NCI-H2227 treated with DMSO at 0.1 percent for 48 hours (cell line): ENCODE results near the gene FBXO31.

ENCODE experiments used
- DNase-seq: peaks from one replicate; lab custom pipeline; 2025; lab: John Stamatoyannopoulos, UW

Gene FBXO31

GRCh38 chr16:87309620-87310525 lies 73.7 kb downstream of the FBXO31 start:
- DNase-seq, result no peak

- no peak for DNase-seq
Measured at GRCh38 chr16:87308826-87309225, 74.8 kb downstream of the FBXO31 start.

DNA sequence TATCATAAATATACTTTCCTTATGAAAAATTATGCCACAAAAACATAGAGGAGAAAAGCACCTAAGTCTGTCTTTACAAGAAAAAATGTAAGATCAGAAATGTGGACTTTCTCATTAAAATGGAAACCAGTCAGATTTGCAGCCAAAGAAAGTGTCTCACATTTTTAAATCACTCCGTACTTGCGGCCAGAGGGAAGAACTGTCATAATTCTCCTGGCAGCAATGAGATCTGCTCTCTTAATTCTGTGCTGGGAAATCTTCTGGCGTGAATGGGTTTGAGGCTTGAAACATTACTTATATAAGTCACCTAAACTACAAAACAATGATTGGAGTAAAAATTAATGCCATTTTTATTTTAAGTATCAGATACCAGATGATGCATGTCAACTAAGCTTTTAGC lies 77.1 kb downstream of the FBXO31 start:
- no peak for DNase-seq

GRCh38 chr16:87305505-87306391 lies 77.8 kb downstream of the FBXO31 start:
- DNase-seq, result no peak

DNA sequence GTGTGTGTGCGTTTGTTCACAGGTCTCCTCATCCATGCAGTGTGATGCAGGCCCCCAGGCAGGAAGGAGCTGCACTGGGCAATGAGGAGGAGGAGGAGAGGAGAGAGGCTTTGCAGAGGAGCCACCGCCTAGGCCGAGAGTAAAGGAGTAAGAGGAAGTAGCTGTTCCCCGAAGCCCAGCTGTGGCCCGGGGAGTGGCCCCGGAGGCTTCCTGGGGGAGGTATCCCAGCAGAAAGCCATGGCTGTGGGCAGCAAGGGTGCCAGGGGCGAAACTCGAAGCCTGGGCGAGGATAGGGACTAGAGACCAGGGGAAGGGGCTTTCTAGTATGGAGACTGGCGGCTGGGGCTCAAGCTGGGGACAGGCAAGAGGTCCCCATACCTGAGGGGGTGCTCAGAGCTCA lies 78.6 kb downstream of the FBXO31 start:
- no peak for DNase-seq

DNA sequence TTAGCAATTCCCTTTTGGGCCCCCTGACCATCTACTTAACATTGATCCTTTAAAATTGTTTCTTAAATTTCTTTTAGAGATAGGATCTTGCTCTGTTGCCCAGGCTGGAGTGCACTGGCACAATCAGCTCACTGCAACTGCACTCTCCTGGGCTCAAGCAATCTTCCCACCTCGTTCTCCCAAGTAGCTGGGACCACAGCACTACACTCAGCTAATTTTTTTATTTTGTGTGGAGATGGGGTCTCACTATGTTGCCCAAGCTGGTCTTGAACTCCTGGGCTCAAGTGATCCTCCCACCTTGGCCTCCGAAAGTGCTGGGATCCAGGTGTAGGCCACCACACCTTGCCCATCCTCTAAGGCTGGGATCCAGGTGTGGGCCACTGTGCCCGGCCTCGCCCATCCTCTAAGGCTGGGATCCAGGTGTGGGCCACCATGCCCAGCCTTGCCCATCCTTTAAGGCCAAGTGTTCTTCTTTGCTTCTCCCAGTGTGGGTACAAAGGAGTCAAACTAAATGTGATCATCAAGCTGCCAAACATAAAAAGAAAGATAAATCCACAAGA lies 79.5 kb downstream of the FBXO31 start:
- no peak for DNase-seq

DNA sequence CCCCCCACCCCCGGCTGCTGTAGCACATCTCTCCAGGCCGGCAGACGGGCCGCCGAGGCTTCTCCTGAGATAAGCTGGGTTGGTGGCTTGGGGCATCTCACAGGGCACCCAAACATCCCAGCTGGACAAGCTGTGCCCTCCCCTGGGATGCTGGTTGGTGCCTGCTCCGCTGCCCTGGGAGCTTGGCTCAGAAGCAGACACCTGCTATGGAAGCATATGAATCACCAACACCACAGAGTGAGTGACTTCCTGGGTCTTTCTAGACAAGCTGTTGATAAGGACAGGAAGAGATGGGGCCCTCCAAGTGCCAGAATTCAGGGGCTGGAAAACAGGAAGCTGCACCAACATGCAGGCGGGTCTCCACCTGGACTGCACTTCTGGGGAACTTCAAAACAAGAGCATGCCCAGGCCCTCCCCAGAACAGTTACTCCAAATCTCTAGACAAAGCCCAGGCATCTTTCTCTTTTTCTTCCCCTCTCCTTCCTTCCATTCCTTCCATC lies 80.1 kb downstream of the FBXO31 start:
- DNase-seq, result no peak

GRCh38 chr16:87298857-87299465 lies 84.6 kb downstream of the FBXO31 start:
- no peak for DNase-seq

- no peak for DNase-seq
Measured at GRCh38 chr16:87297918-87298631, 85.5 kb downstream of the FBXO31 start.

GRCh38 chr16:87297407-87297806 lies 86.2 kb downstream of the FBXO31 start:
- no peak for DNase-seq

- DNase-seq, result no peak
Measured at GRCh38 chr16:87295661-87296531, 87.7 kb downstream of the FBXO31 start.

DNA sequence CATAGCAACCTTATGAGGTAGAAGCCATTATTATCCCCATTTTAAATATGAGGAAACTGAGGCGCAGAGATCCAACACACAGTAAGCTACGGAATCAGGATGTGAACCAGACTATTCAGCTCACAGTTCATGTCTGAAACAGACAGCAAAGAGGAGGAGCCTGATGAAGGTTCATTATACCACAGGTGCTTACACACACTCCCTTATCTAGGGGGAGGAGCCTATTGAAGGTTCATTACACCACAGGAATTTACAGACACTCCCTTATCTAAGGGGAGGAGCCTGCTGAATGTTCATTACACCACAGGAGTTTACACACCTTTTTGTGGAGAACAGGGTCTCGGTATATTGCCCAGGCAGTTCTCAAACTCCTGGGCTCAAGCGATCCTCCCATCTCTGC lies 88.3 kb downstream of the FBXO31 start:
- DNase-seq, result no peak

DNA sequence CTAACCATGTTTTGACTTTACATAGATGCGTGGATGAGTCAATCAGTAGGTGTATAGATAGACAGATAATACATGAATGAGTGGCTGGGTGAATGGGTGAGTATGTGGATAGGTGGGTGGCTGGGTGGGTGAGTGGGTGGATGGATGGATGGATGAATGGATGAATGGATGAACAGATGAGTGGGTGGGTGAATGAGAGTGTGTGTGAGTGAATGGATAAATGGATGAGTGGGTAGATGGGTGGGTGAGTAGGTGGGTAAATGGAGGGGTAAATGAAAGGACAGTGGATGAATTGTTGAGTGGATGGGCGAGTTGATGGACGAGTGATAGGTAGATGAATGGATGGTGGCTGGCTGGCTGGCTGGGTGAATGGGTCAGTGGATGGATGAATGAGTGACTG lies 89.6 kb downstream of the FBXO31 start:
- no peak for DNase-seq

GRCh38 chr16:87291944-87292343 lies 91.6 kb downstream of the FBXO31 start:
- DNase-seq, result no peak

DNA sequence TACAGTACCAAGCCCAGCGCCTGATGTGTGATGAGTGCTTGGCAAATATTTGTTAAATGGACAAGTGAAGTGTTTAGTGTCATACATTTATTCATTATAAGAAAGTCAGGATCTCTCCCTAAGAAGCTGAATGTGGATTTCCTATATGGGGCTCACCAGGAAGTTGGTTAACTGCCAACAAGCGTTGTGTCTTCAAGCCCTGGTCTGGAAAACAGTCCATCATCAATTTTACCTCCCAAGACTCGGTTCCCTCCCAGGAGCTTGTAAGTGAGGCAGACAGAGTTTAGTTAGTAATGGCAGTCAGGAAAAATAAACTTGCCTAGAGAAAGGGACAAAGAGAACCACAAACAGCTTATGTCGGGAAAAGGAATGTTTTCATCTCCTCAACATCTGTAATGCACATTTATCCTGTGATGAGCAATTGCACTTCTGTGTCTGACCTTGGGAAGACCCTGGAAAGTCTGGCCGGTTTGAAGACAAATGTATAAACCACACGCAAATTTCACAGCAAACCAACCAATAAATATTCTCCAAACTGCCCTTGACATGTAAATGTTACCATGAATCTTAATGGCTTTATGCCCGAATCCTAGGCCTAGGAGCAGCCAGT lies 94.7 kb downstream of the FBXO31 start:
- no peak for DNase-seq

DNA sequence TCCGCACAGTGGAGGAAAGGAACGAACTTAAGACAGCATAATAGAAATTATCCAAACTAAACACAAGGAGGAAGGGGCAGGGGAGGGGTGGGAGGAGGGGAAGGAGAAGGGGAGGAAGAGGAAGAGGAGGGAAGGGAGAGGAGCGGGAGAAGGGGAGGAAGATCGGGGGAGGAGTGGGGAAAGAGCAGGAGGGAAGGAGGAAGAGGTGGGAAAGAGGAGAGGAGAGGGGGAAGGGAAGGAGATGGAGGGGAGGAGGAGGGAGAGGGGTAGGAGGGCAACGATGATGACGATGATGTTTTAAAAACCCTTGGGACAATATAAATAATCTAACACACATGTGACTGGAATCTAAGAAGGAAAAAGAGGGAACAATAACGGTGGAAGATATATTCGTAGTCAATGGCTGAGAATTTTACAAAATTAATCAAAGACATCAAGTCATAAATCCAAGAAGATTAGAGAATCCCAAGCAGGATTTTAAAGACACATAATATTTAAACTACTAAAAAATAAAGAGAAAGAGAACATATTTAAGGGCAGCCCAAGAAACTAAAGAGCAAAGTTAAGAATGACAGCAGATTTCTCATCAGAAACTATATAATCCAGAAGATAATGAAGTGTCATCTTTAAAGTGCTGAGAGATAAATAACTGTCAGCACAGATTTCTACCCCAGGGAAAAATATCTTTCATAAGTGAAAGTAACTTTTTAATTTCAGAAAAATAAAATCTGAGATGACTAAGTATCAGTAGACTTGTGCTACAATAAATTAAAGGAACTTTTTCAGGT lies 96.5 kb downstream of the FBXO31 start:
- no peak for DNase-seq

DNA sequence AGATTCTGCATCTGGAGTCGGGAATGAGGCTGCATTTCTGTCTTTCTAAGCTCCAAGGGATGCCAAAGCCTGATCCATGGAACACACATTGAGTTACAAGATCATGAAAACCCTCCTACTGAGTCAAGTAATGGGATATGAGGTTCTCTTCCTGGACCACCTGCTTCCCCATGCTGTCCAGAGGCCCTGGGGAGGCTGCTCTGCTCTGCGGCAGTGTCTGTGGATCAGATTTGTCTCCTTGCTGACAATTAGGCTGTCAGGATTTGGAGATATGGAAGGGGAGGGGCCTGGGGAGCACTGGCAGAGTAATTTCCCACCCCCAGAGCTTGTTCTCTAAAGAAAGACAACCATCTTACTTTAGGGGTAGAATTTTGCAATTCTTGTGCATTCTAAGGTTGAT lies 99.4 kb downstream of the FBXO31 start:
- DNase-seq, result no peak

GRCh38 chr16:87279094-87279658 lies 104.4 kb downstream of the FBXO31 start:
- no peak for DNase-seq
